Measurements from ENCODE around the gene SORCS1. TPM values are rescaled to one million over a fixed set of nuclear protein-coding genes. Genes with fewer than 3 reads are reported as not detected.

Gene SORCS1
- total and polyA plus RNA-seq, 2 of the 8 experiments (the other 6 are each of a cell fraction or from before 2014, with no cell fraction given): 4.1 to 4.6 TPM

DNA sequence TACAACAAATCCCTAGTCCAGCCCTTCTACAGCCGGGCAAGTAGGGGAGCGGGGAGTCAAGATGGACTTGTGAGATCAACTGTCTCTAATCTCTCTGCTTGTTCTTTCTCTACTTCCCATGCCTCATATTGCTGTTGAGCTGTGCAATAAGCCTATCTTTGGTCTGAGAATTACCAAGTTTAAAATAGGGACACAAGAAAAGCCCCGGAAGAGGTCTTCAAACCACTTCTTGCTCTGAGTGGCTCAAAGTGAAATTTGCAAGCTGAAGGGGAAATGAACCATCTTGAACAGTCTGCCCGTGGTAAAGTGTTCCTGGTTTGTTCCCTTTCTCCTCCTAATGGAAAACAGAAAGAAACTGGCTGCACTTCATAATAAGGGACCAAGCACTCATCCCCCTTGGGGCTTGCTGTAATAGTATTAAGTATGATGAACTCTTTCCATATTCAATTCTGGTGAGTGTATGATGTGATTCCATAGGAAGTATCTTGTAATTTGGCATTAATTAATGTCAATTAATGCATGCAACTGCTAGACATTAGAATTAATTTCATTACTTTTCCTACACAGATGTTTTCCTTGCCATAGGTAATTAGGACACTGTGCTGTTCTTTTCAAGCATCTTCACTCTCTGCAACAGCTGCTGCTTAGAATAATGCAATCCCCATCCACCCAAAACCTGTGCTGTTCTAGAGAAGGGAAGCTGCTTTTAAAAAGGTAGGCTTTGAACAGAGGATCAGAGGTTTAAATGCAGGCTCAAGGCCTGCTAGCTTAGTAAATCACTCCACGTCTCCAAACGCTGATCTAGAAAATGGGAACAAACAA is 449.6 kb downstream of the SORCS1 start:
- Histone ChIP-seq H3K56ac (replicated peaks; ENCODE audit: insufficient read length, low read depth, low read length) (no peak overlapping the region), H4K5ac (ENCODE audit: insufficient read length, low read depth, low read length) (no peak overlapping the region), H3K79me1 (ENCODE audit: low read depth, low read length) (no peaks in the 10 kb centered on the region), H2AFZ (ENCODE audit: low read length) (no peak overlapping the region), H3K23me2 (ENCODE audit: low read depth, low read length) (no peaks in the 10 kb centered on the region), H3K4ac (replicated peaks; ENCODE audit: insufficient read length, low read depth, low read length) (no peak overlapping the region), H2BK5ac (ENCODE audit: low read depth, low read length) (no peak overlapping the region), H2AK5ac (ENCODE audit: low read depth, low read length) (no peak overlapping the region), H3K4me3 (ENCODE audit: extremely low read depth in 1 of 4, insufficient read depth in 2 of 4, low read depth in 3 of 4, low read length in 4 of 4) (no peak overlapping the region), H2BK20ac (ENCODE audit: low read length) (no peak overlapping the region), H3K79me2 (ENCODE audit: control insufficient read depth in 1 of 2, insufficient read depth in 2 of 2, low read length in 2 of 2) (no peaks in the 10 kb centered on the region), H4K8ac (ENCODE audit: extremely low read depth, insufficient read depth, low read length) (no peak overlapping the region), H2BK12ac (ENCODE audit: low read depth, low read length) (no peak overlapping the region), H4K20me1 (replicated peaks in 1 of 2; ENCODE audit: control insufficient read depth in 1 of 2, insufficient read depth in 2 of 2, low read length in 2 of 2) (no peaks in the 10 kb centered on the region), H2BK120ac (replicated peaks; ENCODE audit: low read depth, low read length) (no peak overlapping the region), H3K27ac (ENCODE audit: low read depth, low read length) (no peak overlapping the region), H3K9me3 (ENCODE audit: insufficient read depth in 2 of 2, low read depth in 1 of 2, low read length in 1 of 2) (no peaks in the 10 kb centered on the region), H3K4me2 (ENCODE audit: insufficient read depth in 1 of 2, low read depth in 2 of 2, low read length in 2 of 2) (no peak overlapping the region), H3K23ac (ENCODE audit: insufficient read length) (no peak overlapping the region), H3K9ac (replicated peaks in 1 of 4; ENCODE audit: extremely low read depth in 1 of 4, low read depth in 3 of 4, low read length in 3 of 4) (no peak overlapping the region), H3K14ac (ENCODE audit: insufficient read length) (no peak overlapping the region), H3K36me3 (ENCODE audit: control insufficient read depth in 2 of 4, insufficient read depth in 4 of 4, low read length in 3 of 4) (no peaks in the 10 kb centered on the region), H3K27me3 (replicated peaks in 1 of 4; ENCODE audit: control insufficient read depth in 3 of 4, extremely low read depth in 1 of 4, insufficient read depth in 3 of 4, low read length in 3 of 4) (no peaks in the 10 kb centered on the region), H3K4me1 (replicated peaks in 1 of 4; ENCODE audit: control insufficient read depth in 3 of 4, insufficient read depth in 4 of 4, low read length in 3 of 4) (no peaks in the 10 kb centered on the region), H2BK15ac (ENCODE audit: low read length) (no peak overlapping the region), H4K91ac (replicated peaks; ENCODE audit: insufficient read length, low read length) (no peak overlapping the region), H3K18ac (ENCODE audit: extremely low read depth, low read length) (no peak overlapping the region)
- 91% methylated on average over 6 of the region's 6 CpGs; no CpG with 5 or more reads in 1 of the 2 experiments for WGBS, 2 experiments (ENCODE audit: extremely low coverage in 1 of 2, insufficient coverage in 1 of 2, insufficient read length in 1 of 2, insufficient replicate concordance in 2 of 2, low coverage in 1 of 2, low lambda C conversion rate in 2 of 2, missing lambda C conversion rate in 1 of 2)
- ChIA-PET POLR2A (ENCODE audit: partially characterized antibody) (no interaction called here), CTCF (ENCODE audit: partially characterized antibody) (interaction anchor here (0.6 to 5.2 kb wide), 3 partner anchors 8 to 50 kb away, joined by 3 to 52 read pairs (median 29); no protein-coding TSS in a partner anchor)
- FAIRE-seq (no peak), DNase-seq (ENCODE audit: low read depth in 1 of 2, low spot score in 2 of 2) (no peak)
- no peak for TF ChIP-seq CHD1 (IDR thresholded peaks at IDR 0.05; ENCODE audit: low read depth, low read length)
- TF ChIP-seq TAF7 (optimal IDR thresholded peaks at IDR 0.05; ENCODE audit: borderline replicate concordance, low read depth, low read length): no peak
- TF ChIP-seq SP1 (IDR thresholded peaks at IDR 0.05; ENCODE audit: low read depth, low read length): no peak
- TF ChIP-seq POLR2AphosphoS5 (IDR thresholded peaks at IDR 0.05; ENCODE audit: low read depth, low read length): no peak
